Erythroblast (primary cell): Measurements from ENCODE around the gene HOGA1.
"Not testable (repeated sequence)": the region's sequence is repeated elsewhere in the genome, so short reads cannot be mapped to it uniquely, and the experiment has no call there.

Experiments used
- DNase-seq, 2 experiments: peaks; one replicate each; lab custom pipeline; 2025; lab: John Stamatoyannopoulos, UW
- GATA1 ChIP-seq: IDR thresholded peaks from 2 replicates; pipeline ENCODE4 v1.6.1; 2011; ENCODE audit warnings: low read depth, mild to moderate bottlenecking, control low read depth, low read length, moderate library complexity
- POLR2A ChIP-seq: IDR thresholded peaks from 2 replicates; pipeline ENCODE4 v1.6.1; 2011; ENCODE audit warnings: mild to moderate bottlenecking, low read length

HOGA1 gene

DNA sequence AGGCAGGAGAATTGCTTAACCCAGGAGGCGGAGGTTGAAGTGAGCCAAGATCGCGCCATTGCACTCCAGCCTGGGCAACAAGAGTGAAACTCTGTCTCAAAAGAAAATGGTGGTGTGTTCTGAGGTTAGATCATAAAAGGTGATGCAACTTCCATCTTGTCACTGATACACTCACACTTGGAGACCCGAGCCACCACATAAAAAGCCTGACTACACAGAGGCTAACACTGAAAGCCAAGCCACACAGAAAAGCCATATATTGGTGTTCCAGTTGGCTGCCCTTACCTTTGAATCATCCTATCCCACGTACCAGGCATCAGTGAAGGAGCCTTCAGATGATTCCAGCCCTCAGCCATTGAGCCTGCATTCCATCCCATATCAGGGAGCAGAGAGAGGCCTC is 45.1 kb downstream of the HOGA1 start:
- TF ChIP-seq GATA1 (no peak), POLR2A (no peak)
- no peak for DNase-seq

DNA sequence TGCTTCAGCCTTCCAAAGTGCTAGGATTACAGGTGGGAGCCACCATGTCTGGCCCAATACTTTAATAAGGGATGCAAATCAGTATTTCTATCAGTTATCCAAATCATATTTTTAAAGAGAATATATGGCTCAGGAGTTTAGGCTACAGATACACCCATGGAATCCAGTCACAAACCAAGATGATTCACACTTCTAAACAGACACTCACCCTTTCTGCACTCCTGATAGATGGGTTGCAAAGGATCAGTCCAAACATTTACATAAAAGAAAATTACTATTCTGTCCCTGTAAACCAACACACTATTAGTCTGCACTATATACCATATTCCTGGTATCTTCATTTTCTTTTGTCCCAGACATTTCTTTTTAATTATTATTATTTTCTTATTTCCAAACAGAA is 46.9 kb downstream of the HOGA1 start:
- no peak for DNase-seq
- TF ChIP-seq POLR2A (no peak), GATA1 (no peak)

DNA sequence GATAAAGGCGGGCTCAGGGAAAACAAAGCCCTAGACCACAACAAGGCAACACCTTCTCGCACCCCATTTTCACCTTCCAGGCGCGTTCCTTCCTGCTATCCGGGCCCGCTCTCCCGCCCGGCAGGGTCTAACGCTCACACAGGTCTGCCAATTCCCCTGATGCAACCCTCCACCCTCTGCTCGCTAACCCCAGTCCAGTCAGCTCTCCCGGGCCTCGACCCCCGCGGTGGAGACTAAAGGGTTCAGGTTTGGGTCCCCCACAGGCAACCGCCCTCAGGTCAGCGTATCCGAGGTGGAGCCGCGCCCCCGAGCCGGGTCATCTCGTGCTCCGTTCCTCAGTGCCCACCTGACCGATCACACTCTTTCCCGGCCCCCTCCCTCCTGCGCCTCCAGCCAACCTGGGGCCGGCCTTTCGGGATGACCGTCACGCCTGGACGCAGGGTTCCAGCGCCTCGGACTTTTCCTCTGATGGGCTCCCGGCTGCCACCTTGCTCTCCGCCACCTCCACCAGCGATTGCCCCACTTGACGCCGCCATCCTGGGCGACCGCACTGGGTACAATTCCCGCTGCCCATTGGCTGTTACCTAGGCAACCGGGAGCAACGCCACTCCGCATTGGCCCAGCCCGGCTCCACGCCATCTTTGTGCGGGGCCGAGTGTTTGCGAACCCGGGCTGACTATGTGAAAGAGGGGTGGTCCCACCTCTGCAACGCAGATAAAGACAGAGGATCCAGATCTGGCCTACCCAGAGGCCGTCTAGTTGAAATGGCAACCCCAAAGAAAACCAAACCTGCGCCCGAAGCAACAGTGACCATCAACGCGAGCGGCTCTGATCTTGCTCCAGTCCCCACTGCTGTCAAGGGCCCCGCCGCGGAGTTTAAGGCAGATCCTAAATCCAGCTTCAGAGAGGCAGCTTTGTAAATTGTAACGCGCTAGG is 49.0 kb downstream of the HOGA1 start, which contains the start of gene MORN4:
TSS of gene MORN4 (minus strand) at position 552 of the 936 bp plus-strand sequence. CDS start 13,847 bp downstream, outside the sequence.
- peak; percentile 94 to 96 for DNase-seq
- no peak for TF ChIP-seq GATA1
- peak; percentile 71 for TF ChIP-seq POLR2A

DNA sequence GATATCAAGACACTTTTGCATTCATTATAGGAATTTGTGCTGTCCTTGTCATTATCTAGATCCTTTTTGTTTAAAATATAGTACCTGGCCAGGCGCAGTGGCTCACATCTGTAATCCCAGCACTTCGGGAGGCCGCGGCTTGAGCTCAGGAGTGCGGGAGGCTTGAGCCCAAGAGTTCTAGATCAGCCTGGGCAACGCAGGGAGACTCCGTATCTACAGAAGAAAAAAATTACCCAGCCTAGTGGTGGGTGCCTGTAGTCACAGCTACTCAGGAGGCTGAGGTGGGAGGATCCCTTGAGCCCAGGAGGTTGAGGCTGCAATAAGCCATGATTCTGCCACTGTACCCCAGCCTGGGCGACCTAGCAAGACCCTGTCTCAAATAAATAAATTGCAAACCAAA is 49.7 kb downstream of the HOGA1 start:
- TF ChIP-seq GATA1 = no peak
- no peak for TF ChIP-seq POLR2A
- DNase-seq = peak; percentile 69

DNA sequence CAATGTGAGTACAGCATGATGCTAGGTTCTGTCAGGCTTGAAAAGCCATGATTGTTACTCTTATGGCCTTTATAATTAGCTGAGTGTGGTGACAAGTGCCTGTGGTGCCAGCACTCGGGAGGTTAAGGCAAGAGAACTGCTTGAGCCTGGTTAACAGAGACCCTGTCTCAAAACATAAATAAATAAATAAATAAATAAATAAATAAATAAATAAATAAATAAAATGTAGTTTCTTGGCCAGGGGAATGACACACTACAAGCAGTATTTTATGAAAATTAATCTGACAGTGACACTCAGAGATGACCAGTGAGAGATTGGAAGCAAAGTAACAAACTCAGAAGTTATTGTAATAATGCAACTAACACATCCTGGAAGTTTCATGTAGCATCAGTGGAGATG is 51.4 kb downstream of the HOGA1 start:
- no peak for DNase-seq
- no peak for TF ChIP-seq GATA1
- TF ChIP-seq POLR2A = no peak

DNA sequence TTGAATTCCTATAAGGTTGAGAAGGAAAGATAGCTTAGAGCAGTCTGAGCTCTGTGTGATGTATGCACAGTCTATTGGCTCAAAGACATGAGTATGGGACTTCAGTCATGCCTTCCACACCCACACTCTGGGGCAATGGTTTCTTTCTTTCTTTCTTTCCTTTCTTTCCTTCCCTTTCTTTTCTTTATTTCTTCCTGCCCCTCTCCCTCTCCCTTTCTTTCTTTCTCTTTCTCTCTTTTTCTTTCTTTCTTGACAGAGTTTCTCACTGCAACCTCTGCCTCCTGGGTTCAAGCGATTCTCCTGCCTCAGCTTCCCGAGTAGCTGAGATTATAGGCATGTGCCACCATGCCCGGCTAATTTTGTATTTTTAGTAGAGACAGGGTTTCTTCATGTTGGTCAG is 54.9 kb downstream of the HOGA1 start:
- not testable (repeated sequence) for DNase-seq

GRCh38 chr10:97640174-97640867 is 56.1 kb downstream of the HOGA1 start, which contains the start of gene PI4K2A:
Gene PI4K2A (plus strand): TSS chr10:97640671. CDS start chr10:97640743, 72 bp downstream.
- TF ChIP-seq GATA1 (no peak), POLR2A (peak; percentile 92)

GRCh38 chr10:97640868-97641811 is 57.0 kb downstream of the HOGA1 start:
- DNase-seq = peak; percentile 56 to 71
- TF ChIP-seq POLR2A (peak; percentile 61), GATA1 (no peak)

More at GRCh38 chr10:97640174-97640867, 56.1 kb downstream of the HOGA1 start, which contains the start of gene PI4K2A:
- peak; percentile 100 for DNase-seq

DNA sequence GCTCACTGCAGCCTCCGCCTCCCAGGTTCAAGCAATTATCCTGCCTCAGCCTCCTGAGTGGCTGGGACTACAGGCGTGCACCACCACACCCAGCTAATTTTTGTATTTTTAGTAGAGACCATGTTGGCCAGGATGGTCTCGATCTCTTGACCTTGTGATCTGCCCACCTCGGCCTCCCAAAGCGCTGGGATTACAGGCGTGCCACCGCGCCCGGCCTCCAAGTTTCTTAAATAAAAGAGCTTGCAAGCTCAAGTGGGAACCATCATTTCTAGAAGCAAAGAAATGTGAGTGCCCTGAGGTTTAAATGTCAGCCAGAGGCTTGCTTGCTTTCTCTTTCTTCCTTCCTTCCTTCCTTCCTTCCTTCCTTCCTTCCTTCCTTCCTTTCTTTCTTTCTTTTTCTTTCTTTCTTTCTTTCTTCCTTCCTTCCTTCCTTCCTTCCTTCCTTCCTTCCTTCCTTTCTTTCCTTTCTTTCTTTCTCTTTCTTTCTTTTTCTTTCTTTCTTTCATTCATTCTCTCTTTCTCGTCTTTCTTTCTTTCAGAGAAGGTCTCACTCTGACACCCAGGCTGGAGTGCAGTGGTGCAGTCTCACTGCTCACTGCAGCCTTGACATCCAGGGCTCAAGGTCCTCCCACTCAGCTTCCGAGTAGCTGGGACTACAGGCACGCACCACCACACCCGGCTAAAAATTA is 58.4 kb downstream of the HOGA1 start:
- DNase-seq = not testable (repeated sequence)

GRCh38 chr10:97643441-97643985 is 59.3 kb downstream of the HOGA1 start:
- DNase-seq = no peak
- TF ChIP-seq POLR2A (no peak), GATA1 (no peak)

- TF ChIP-seq GATA1 (no peak), POLR2A (no peak)
- no peak for DNase-seq
Measured at GRCh38 chr10:97644936-97645335, 60.7 kb downstream of the HOGA1 start.

DNA sequence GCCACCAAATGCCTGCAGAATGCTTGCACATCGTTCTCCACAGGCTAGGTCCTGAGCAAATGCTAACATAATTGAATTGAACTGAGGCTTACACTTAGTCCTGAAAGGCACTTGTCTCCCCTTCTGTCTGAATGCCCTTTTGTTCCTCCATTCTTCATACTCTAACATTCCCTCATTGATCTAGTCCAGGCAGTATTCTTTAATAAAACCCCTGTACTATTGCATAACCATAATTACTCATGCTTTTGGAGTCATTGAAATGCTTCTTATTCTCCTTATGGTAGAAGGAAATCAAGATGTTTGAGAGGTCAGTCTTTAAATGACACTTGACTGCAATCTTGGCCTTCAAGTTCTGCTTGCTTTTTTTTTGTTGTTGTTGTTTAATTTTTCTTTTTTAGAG is 63.4 kb downstream of the HOGA1 start:
- DNase-seq = no peak
- TF ChIP-seq POLR2A (no peak), GATA1 (no peak)
